OCI-LY3 (cell line): ENCODE results near the gene LSMEM2.

Experiments
- H2AFZ ChIP-seq: fragments of 200-600, 300-600 bp; shearing (Covaris generic); 2 replicates; pipeline ENCODE4 v1.6.0; 2014; ENCODE audit warnings: antibody characterized with exemption, low read depth, low read length
- H3K27ac ChIP-seq: fragments of 200-600, 300-600 bp; sonication (generic); 2 replicates; pipeline ENCODE4 v1.5.1; 2014; ENCODE audit warnings: mild to moderate bottlenecking, low read length, moderate library complexity, mixed read lengths
- H3K27me3 ChIP-seq: fragments of 200-600, 300-600 bp; sonication (generic); 2 replicates; pipeline ENCODE4 v1.6.1; 2014; ENCODE audit warnings: low read depth, low read length, mixed read lengths
- H3K36me3 ChIP-seq: fragments of 200-600, 300-600 bp; sonication (generic); replicated peaks from 2 replicates; pipeline ENCODE3; 2014; ENCODE audit warnings: low read depth, low read length, mixed read lengths
- H3K4me1 ChIP-seq: fragments of 300-600, 200-600 bp; sonication (generic); 2 replicates; pipeline ENCODE4 v1.6.1; 2014; ENCODE audit warnings: low read length, mixed read lengths
- H3K4me2 ChIP-seq: fragments of 200-600, 300-600 bp; sonication (generic); 2 replicates; pipeline ENCODE4 v1.6.1; 2014; ENCODE audit warnings: low read length, mixed read lengths
- H3K4me3 ChIP-seq: fragments of 300-600, 200-600 bp; sonication (generic); 2 replicates; pipeline ENCODE4 v1.5.1; 2014; ENCODE audit warnings: antibody characterized with exemption, mild to moderate bottlenecking, low read length, moderate library complexity
- H3K79me2 ChIP-seq: fragments of 300-600, 200-600 bp; shearing (Covaris generic); 2 replicates; pipeline ENCODE4 v1.6.1; 2014; ENCODE audit warnings: mild to moderate bottlenecking, low read length, mixed read lengths
- H3K9ac ChIP-seq: fragments of 300-600, 200-600 bp; shearing (Covaris generic); 2 replicates; pipeline ENCODE4 v1.6.0; 2014; ENCODE audit warnings: mild to moderate bottlenecking, low read length, moderate library complexity
- H3K9me3 ChIP-seq: fragments of 200-600, 300-600 bp; shearing (Covaris generic); 2 replicates; pipeline ENCODE4 v1.6.1; 2014; ENCODE audit warnings: low read length, mixed read lengths; ENCODE audit not compliant: insufficient read depth
- H4K20me1 ChIP-seq: fragments of 200-600, 300-600 bp; sonication (generic); 2 replicates; pipeline ENCODE4 v1.6.1; 2016; ENCODE audit warnings: low read length, mixed read lengths; ENCODE audit not compliant: insufficient read depth
- CTCF ChIP-seq: fragments of 200-600, 300-600 bp; sonication (generic); IDR thresholded peaks from 2 replicates; pipeline ENCODE4 v1.5.1; 2014; ENCODE audit warnings: antibody characterized with exemption, low read length, low read depth
- EZH2phosphoT487 ChIP-seq: fragments of 200-600 bp; shearing (Covaris generic); IDR thresholded peaks from 2 replicates; pipeline ENCODE4 v1.6.1; 2018; ENCODE audit warnings: antibody characterized with exemption, mixed run types, low read depth

The LSMEM2 gene

GRCh38 chr3:50273689-50274065 lies 5.2 kb upstream of the LSMEM2 start:
- Histone ChIP-seq H4K20me1 (no peaks in the 10 kb centered on the region), H3K27me3 (peaks cover 6% of the 10 kb centered on the region; the same call in 1 of the 2 replicates), H3K4me3 (peak overlapping the region; percentile 75; the same call in 1 of the 2 replicates), H3K4me1 (peaks cover 9% of the 10 kb centered on the region; the same call in 1 of the 2 replicates), H3K79me2 (no peaks in the 10 kb centered on the region), H3K36me3 (no peaks in the 10 kb centered on the region), H3K4me2 (peak overlapping the region; percentile 95), H3K9ac (no peak overlapping the region; the same call in 1 of the 2 replicates), H3K27ac (no peak overlapping the region), H2AFZ (no peak overlapping the region), H3K9me3 (no peaks in the 10 kb centered on the region)
- TF ChIP-seq EZH2phosphoT487 (no peak), CTCF (no peak)

GRCh38 chr3:50274371-50275104 lies 4.3 kb upstream of the LSMEM2 start:
- H3K9ac ChIP-seq = no peak overlapping the region
- H3K79me2 ChIP-seq = no peaks in the 10 kb centered on the region
- no peak for TF ChIP-seq EZH2phosphoT487
- peak; percentile 95 for TF ChIP-seq CTCF
- no peak overlapping the region for H3K4me3 ChIP-seq
- H3K4me1 ChIP-seq = peaks cover 9% of the 10 kb centered on the region; the same call in 1 of the 2 replicates
- no peak overlapping the region for H3K27ac ChIP-seq
- peaks cover 4% of the 10 kb centered on the region; the same call in 1 of the 2 replicates for H3K27me3 ChIP-seq
- H3K9me3 ChIP-seq = no peaks in the 10 kb centered on the region
- H2AFZ ChIP-seq = no peak overlapping the region
- H3K36me3 ChIP-seq = no peaks in the 10 kb centered on the region
- peak overlapping the region; percentile 53 for H3K4me2 ChIP-seq
- no peaks in the 10 kb centered on the region for H4K20me1 ChIP-seq

- no peak overlapping the region for H3K4me3 ChIP-seq
- H3K9ac ChIP-seq = no peak overlapping the region
- no peak overlapping the region for H3K27ac ChIP-seq
- H3K79me2 ChIP-seq = no peaks in the 10 kb centered on the region
- H2AFZ ChIP-seq = no peak overlapping the region
- no peaks in the 10 kb centered on the region for H4K20me1 ChIP-seq
- H3K9me3 ChIP-seq = no peaks in the 10 kb centered on the region
- H3K36me3 ChIP-seq = no peaks in the 10 kb centered on the region
- H3K4me1 ChIP-seq = peaks cover 9% of the 10 kb centered on the region; the same call in 1 of the 2 replicates
- TF ChIP-seq CTCF (no peak), EZH2phosphoT487 (no peak)
- H3K27me3 ChIP-seq = peaks cover 4% of the 10 kb centered on the region; the same call in 1 of the 2 replicates
- no peak overlapping the region for H3K4me2 ChIP-seq
Measured at GRCh38 chr3:50275141-50275995, 3.5 kb upstream of the LSMEM2 start.
